Stimulated activated CD8-positive, alpha-beta memory T cell treated with anti-CD3 and anti-CD28 coated beads, Interleukin-4, amount 100 ng/mL, for 1 hour (primary cell): ENCODE results near the gene TCF25.
"Not testable (repeated sequence)": the region's sequence is repeated elsewhere in the genome, so short reads cannot be mapped to it uniquely, and the experiment has no call there.

Experiments used
- DNase-seq, 2 donors: peaks; one replicate each; pipeline ENCODE4 v3.0.0-alpha.2; 2020; ENCODE audit warnings: low read depth in 2 of 2, low spot score in 1 of 2

The TCF25 gene

GRCh38 chr16:89904606-89905510 lies 31.5 kb downstream of the TCF25 start:
- no peak for DNase-seq

GRCh38 chr16:89905511-89906139 lies 32.2 kb downstream of the TCF25 start:
- no peak for DNase-seq

- DNase-seq: no peak
These were observed 33.0 kb downstream of the TCF25 start for GRCh38 chr16:89906140-89907025.

- DNase-seq: no peak
These were observed 33.8 kb downstream of the TCF25 start for GRCh38 chr16:89907055-89907814.

GRCh38 chr16:89908236-89908635 lies 34.8 kb downstream of the TCF25 start:
- DNase-seq: no peak

GRCh38 chr16:89909777-89910716 lies 36.7 kb downstream of the TCF25 start:
- DNase-seq: peak in 1 of 2 donors; percentile 34

GRCh38 chr16:89910717-89911354 lies 37.4 kb downstream of the TCF25 start:
- no peak for DNase-seq

- no peak for DNase-seq
These were observed 38.0 kb downstream of the TCF25 start for GRCh38 chr16:89911375-89911774.

- no peak for DNase-seq
These were observed 38.8 kb downstream of the TCF25 start for GRCh38 chr16:89912143-89912542.

- DNase-seq: no peak
These were observed 39.2 kb downstream of the TCF25 start for GRCh38 chr16:89912627-89913026.

- no peak for DNase-seq
These were observed 40.3 kb downstream of the TCF25 start for GRCh38 chr16:89913408-89914387.

- not testable (repeated sequence) for DNase-seq
These were observed 41.4 kb downstream of the TCF25 start for GRCh38 chr16:89914642-89915285.

GRCh38 chr16:89915303-89916232 lies 42.2 kb downstream of the TCF25 start:
- DNase-seq: no peak

- peak; percentile 42 to 50 for DNase-seq
These were observed 44.5 kb downstream of the TCF25 start for GRCh38 chr16:89917773-89918452.

GRCh38 chr16:89918453-89919347 lies 45.3 kb downstream of the TCF25 start, which contains the start of gene MC1R:
Gene MC1R, plus strand, starts transcription at chr16:89918862. Its CDS starts 397 bp downstream, at chr16:89919259.
- no peak for DNase-seq
